GM04504 (cell line): ENCODE data around the gene SLC25A11.
"Not testable (repeated sequence)": the region's sequence is repeated elsewhere in the genome, so short reads cannot be mapped to it uniquely, and the experiment has no call there.

Experiments used
- DNase-seq: peaks from one replicate; pipeline ENCODE4 v3.0.0-alpha.2; 2012; ENCODE audit warnings: low read depth

The SLC25A11 gene

DNA sequence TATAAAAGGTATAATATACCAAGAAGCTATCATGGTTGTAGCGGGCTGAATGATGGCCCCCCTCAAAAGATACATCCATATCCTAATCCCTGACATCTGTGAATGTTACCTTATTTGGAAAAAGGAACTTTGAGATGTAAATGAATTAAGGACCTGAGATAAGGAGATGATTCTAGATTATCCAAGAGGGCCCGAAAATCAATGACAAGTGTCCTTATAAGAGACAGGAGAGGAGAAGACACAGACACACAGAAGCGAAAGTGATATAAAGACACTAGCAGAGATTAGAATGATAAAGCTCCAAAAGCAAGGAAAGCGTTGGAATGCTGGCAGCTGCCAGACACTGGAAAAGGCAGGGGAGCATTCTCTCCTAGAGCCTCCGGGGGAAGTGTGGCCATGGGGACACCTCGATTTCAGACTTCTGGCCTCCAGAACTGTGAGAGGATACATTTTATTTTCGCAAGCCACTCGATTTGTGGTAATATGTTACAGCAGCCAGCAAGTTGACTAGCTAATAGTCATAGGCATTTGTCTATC lies 20.3 kb downstream of the SLC25A11 start:
- no peak for DNase-seq

GRCh38 chr17:4914551-4914950 lies 25.3 kb downstream of the SLC25A11 start:
- DNase-seq: not testable (repeated sequence)

GRCh38 chr17:4913994-4914393 lies 25.9 kb downstream of the SLC25A11 start:
- no peak for DNase-seq

GRCh38 chr17:4908711-4909496 lies 30.9 kb downstream of the SLC25A11 start:
- peak; percentile 88 for DNase-seq

DNA sequence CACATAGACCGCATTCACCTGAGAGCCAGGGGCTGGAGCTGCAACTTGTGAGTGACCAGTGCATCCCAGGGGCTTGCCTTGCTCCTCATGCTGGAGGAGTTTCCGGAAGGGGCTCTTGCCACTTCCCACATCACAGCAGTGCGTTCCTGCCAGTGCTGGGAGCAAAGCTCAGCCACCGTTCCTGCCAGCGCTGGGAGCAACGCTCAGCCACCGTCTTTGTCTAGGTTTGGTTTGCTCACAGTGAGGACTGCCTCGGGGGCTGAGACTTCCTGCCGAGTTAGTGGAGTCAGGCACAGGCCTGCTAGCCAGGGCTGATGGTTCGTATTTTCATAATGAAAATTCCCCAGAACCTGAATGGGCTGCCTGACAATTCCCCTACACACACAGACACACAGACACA lies 31.5 kb downstream of the SLC25A11 start:
- DNase-seq: no peak

DNA sequence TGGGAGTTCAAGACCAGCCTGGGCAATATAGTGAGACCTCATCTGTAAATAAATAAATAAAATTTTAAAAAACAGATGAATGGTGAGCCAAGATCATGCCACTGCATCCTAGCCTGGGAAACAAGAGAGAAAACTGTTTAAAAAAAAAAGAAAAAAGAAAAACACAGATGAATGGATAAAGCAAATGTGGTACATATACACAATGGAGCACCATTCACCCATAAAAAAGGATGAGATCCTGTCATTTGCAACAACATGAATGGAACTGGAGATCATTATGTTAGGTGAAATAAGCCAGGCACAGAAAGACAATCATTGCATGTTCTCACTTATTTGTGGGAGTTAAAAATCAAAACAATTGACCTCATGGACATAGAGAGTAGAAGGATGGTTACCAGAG lies 33.2 kb downstream of the SLC25A11 start:
- not testable (repeated sequence) for DNase-seq

DNA sequence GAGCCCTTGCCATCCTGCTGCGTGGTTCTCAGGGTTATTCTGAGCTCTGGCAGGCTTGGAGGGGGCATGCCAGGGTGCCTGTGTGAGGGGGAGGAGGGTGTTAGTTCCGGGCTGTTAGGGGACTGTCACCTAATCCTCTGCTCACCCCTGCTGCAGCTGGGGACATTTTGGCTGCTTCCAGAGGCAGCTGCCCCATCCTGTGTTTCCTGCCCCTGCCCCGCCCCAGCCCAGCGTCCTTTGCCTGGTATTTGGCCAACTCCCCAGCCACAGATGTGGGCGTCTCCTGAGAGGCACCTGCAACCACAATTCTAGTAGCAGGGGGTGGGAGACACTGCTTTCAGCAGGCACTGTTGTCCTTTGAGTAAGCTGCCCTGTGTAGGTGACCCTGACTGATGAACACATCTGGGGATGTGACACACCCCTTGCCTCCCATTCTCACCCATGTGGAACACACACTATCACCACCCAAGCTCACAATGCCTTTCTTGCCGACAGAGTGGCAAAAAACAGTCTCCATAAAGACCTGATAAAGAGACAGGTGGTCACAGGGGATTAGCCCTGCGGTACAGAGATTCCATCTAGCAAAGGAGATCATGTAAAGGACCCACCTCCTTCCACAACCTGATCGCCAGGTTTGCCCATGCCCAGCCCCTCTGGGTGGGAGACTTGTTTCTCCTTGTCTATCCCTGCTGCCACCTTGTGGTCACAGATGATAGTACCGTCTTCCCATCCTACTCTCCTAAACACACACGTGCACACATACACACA lies 36.6 kb downstream of the SLC25A11 start, which contains the start of gene CHRNE:
CHRNE (minus strand) TSS at position 48 of the 768 bp plus-strand sequence; CDS start at position 13, 35 bp downstream.
- DNase-seq: peak; percentile 42

DNA sequence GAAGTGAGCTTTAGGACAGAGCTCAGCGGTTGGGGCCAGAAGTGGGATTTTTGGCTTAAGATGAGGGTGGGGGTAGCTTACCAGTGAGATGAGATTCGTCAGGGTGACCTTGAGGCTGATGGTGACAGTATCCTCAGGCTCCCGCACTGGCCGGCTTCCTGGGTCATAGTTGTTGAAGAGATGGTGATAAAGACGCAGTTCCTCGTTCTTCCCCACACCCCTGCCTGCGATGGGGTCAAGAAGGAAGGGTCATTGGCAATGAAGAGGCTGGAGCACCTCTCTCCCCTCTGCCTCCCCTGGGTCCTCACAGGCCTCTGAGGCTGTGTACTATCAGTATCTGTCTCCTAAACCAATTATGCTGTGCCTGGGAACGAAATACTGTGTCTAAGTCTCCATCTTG lies 37.3 kb downstream of the SLC25A11 start:
- DNase-seq: no peak

- no peak for DNase-seq
These were observed 38.0 kb downstream of the SLC25A11 start for GRCh38 chr17:4901648-4902344.

DNA sequence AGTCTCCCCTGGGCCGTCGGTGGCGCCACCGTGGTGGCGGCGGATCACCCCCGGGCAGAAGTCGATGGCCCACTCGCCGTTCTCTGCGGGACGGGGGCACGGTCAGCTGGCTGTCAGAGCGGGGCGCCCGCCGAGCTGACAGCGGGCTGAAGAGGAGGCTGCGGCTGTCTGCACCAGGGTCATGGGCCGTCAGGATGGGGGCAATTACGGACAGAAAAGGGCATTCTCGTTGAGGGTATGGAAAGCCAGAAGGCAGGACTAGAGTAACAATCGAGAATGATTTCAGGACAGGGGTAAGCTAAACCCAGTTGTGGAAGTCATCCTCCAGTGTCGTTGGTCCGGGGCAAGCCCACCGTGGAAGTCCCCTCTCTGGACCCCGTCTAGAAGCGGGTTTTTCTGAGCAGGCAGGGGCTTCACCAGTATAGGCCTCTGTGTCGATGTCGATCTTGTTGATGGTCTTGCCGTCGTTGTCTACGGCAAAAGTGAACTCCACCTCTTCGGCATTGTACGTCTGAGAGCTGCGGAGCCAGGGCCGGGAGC lies 38.7 kb downstream of the SLC25A11 start:
- DNase-seq: no peak

DNA sequence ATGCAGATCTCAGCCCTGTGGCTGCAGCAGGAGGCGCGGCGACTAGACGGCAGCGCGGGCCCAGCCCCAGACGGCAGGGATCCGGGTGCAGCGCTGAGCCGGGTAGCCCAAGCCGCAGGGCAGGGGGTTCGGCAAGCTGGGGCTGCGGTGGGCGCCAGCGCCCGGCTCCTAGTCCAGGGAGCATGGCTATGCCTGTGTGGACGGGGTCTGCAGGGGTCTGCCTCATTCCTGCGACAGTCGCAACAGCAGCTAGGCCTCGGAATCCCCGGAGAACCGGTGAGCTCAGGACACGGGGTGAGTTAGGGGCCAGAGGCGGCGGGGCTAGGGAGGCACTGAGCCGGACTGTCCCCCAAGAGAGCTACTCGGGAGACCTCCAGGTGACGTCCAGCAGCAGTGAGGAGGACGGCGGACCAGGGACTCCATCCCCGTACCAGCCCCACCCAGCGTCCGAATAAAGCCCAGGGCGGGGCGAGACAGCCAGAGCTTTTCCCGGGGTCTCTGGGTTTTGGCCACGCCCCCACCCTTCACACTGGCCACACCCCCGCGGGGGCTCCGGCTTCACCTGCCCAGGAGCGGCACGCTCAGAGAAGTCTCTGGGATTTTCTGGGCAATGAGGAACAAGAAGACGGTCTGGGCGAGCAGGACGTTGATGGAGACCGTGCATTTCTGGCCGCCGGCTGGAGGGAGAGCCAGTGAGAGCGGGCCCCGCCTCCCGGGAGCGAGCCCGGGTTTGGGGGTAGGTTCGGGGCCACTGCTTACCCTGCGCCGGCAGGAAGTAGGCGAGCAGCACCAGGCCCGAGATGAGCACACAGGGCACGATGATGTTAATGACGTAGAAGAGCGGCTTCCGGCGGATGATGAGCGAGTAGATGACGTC lies 39.4 kb downstream of the SLC25A11 start:
- no peak for DNase-seq

DNA sequence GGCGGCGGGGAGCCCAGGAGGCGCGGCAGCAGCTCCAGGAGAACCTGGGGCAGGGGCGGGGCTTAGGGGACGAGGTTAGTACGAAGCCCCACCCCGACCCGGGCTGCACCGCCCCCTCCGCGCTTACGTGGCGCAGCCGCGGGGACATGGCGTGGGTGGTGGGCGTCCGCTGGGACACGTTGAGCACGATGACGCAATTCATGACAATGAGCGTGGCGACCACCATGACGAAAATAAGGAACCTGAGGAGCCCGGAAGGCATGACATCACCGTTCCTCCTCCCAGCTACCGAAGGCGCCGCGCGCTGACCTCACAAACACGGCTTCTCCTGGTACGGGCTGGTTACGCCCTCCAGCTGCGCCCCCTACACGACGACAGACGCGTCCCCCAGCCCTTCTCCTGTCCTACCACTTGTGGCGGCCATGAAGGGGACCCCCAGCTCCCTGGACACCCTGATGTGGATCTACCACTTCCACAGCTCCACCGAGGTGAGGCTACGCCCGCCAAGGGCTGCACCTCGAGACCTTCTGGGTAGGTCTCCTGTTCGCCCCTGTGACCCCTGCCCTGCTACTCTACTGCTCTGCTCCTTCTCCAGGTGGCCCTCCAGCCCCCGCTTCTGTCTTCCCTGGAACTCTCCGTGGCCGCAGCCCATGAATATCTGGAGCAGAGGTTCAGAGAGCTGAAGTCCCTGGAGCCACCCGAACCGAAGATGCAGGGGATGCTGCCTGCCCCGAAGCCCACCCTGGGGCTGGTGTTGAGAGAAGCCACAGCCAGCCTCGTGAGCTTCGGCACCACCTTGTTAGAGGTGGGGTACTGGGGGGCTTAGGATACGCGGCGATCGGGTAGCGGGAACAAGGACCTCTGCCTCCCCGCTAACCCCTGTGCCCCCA lies 40.3 kb downstream of the SLC25A11 start, which contains the start of gene C17orf107:
C17orf107 (plus strand) TSS at position 196 of the 890 bp plus-strand sequence; CDS start at position 423, 227 bp downstream.
- no peak for DNase-seq

- DNase-seq: no peak
These were observed 40.9 kb downstream of the SLC25A11 start for GRCh38 chr17:4898927-4899326.

GRCh38 chr17:4898351-4898750 lies 41.5 kb downstream of the SLC25A11 start:
- DNase-seq: no peak

GRCh38 chr17:4897785-4898184 lies 42.1 kb downstream of the SLC25A11 start:
- no peak for DNase-seq

DNA sequence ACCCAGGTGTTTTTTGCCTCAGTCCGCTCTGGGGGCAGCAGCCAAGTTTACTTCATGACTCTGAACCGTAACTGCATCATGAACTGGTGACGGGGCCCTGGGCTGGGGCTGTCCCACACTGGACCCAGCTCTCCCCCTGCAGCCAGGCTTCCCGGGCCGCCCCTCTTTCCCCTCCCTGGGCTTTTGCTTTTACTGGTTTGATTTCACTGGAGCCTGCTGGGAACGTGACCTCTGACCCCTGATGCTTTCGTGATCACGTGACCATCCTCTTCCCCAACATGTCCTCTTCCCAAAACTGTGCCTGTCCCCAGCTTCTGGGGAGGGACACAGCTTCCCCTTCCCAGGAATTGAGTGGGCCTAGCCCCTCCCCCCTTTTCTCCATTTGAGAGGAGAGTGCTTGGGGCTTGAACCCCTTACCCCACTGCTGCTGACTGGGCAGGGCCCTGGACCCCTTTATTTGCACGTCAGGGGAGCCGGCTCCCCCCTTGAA lies 42.6 kb downstream of the SLC25A11 start:
- DNase-seq: no peak

DNA sequence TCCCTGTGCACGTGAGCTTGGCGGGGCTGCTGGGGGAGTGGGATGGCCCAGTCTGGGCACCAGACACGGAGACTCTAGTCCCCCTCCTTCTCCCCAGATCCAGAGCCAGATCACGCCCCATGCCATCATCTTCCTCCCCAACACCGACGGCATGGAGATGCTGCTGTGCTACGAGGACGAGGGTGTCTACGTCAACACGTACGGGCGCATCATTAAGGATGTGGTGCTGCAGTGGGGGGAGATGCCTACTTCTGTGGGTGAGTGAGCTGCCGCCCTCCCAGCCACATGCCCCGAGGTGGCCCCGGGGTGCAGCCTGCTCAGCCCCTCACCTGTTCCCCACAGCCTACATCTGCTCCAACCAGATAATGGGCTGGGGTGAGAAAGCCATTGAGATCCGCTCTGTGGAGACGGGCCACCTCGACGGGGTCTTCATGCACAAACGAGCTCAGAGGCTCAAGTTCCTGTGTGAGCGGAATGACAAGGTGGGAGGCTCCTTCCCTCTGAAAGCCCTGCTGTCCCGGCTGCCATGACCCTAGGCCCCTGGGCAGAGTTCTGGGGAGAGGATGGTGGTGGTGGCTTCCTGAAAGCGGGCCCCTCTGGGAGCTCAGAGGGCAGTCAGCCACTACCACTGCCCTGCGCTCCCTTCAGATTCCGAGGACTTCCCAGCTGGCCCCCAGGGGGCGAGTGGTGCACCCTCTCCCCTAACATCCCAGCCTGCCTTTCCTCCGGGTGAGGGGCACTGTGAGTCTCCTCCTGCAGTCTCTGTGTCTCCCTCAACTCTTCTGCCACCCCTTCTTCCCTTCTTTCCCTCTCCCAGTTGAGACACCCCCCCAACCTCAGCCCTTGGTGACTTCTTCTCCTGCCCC lies 43.3 kb downstream of the SLC25A11 start:
- DNase-seq: no peak

- no peak for DNase-seq
These were observed 44.1 kb downstream of the SLC25A11 start for GRCh38 chr17:4895657-4896331.
